Right lobe of liver (tissue), 6 donors: Measurements from ENCODE around the gene MYO16. TPM values are rescaled to one million over a fixed set of nuclear protein-coding genes. Genes with fewer than 3 reads are reported as not detected.

ENCODE experiments used
- ATAC-seq, 4 donors: fragments of 200-7000 bp; cut with Tn5 transposase; one replicate each; pipeline ENCODE4 v1.9.1; 2020; ENCODE audit warnings: mild to moderate bottlenecking in 4 of 4, moderate library complexity in 4 of 4
- DNase-seq, 3 donors: peaks; one replicate each; pipeline ENCODE4 v3.0.0-alpha.2; 2020
- H3K27ac ChIP-seq, 3 donors: fragments of 200-600 bp; one replicate each; pipeline ENCODE4 v1.8.0; 2022
- H3K27me3 ChIP-seq, 2 donors: fragments of 200-600 bp; one replicate each; pipeline ENCODE4 v1.8.0; 2022
- H3K36me3 ChIP-seq, 4 donors: fragments of 200-600 bp; sonication (generic) in 1 of 4; one replicate each; pipeline versions ENCODE4 v1.5.1 to v1.8.0; 2017 to 2022; ENCODE audit warnings: control low read depth in 1 of 4
- H3K4me1 ChIP-seq, 4 donors: fragments of 200-600 bp; sonication (generic) in 1 of 4; one replicate each; pipeline versions ENCODE4 v1.5.1 to v1.8.0; 2017 to 2022; ENCODE audit warnings: control low read depth in 1 of 4
- H3K4me3 ChIP-seq, 3 donors: fragments of 200-600 bp; one replicate each; pipeline ENCODE4 v1.8.0; 2022
- H3K9me3 ChIP-seq, 4 donors: fragments of 200-600 bp; sonication (generic) in 1 of 4; one replicate each; pipeline versions ENCODE4 v1.5.1 to v1.8.0; 2017 to 2022; ENCODE audit warnings: control low read depth in 1 of 4
- CTCF ChIP-seq, 4 donors: fragments of 200-600 bp in 3 of 4; fragments of 450-650 bp in 1 of 4; IDR thresholded peaks; one replicate each; pipeline versions ENCODE4 v1.5.1 to v1.8.0; 2016 to 2022; ENCODE audit warnings: antibody characterized with exemption in 4 of 4, mild to moderate bottlenecking in 2 of 4
- POLR2A ChIP-seq: fragments of 450-650 bp; IDR thresholded peaks from one replicate; pipeline ENCODE4 v1.6.1; 2017; ENCODE audit warnings: antibody characterized with exemption, mild to moderate bottlenecking
- WGBS: methylation state at CpG from one replicate; pipeline ENCODE4 v1.1.6; 2018; ENCODE audit warnings: low coverage, low lambda C conversion rate; ENCODE audit not compliant: insufficient coverage; ENCODE audit errors: missing lambda C conversion rate; 5-methylcytosine and 5-hydroxymethylcytosine counted together
- intact Hi-C, 2 donors: fragments of 100-400 bp; cut with DNase I; formaldehyde crosslinking; loops; one replicate each; pipeline versions ENCODE4 v1.11.2 to v1.14.1; 2022
- total RNA-seq, 6 experiments: library from RNA; depleted of rRNA in 2 of 6; stranded (reverse); fragments of >200 nt in 2 of 6; fragmentation: NEBNext Ultra II Directional in 3 of 6; extraction: Animal tissue kit (Norgen Biotek cat#: 25700) in 3 of 6; gene quantifications; one replicate each; pipeline versions ENCODE4 v1.1.0 to v1.2.4, GENCODE V29; 2016 to 2023
- donor health status: DM: no; HTN: yes; CAD: no.
- donor health status: DM: no; HTN: no; CAD: no.
- donor health status: DM: no; HTN: no; CAD: no.
- donor health status: DM: no; HTN: yes; CAD: no.
- donor health status: DM: no; HTN: yes; CAD: no.

MYO16 gene
- total RNA-seq, 6 experiments from 2014 or later, result 0.43 to 2.7 (median 0.93) TPM

GRCh38 chr13:109220631-109221030 lies 591.2 kb downstream of the MYO16 start:
- no peak for ATAC-seq
- intact Hi-C loops, result no loop called here

DNA sequence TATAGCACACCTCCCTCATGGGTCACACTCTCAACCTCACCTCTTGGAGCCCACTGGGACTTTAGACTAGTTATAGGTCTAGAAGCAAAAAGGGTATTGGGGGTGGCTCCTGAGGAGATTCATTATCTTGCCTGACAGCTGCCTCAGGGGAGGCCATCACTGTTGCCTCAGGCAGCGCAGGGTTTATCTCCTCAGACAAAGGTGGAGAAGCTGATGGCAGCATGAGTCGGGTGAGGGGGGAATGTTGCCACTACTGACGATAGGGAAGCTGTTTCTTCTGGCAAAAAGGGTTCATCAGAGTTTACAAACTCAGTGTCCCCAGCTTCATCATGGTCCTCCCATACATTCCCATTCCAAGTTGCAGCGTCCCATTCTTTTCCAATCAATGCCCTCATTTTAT lies 594.6 kb downstream of the MYO16 start:
- intact Hi-C loops, result no loop called here
- Histone ChIP-seq H3K9me3 (no peaks in the 10 kb centered on the region), H3K4me3 (no peak overlapping the region), H3K27ac (no peak overlapping the region), H3K36me3 (no peaks in the 10 kb centered on the region), H3K4me1 (peaks cover 0 to 8% (median 0%) of the 10 kb centered on the region in 4 donors), H3K27me3 (no peaks in the 10 kb centered on the region)
- no peak for DNase-seq
- no peak for ATAC-seq
- 49% methylated on average over 3 of the region's 4 CpGs for WGBS
- no peak for TF ChIP-seq CTCF (IDR thresholded peaks at IDR 0.05)
- no peak for TF ChIP-seq POLR2A

More at GRCh38 chr13:109220631-109221030, 591.2 kb downstream of the MYO16 start:
- Histone ChIP-seq H3K4me3 (no peak overlapping the region), H3K4me1 (no peaks in the 10 kb centered on the region), H3K9me3 (no peaks in the 10 kb centered on the region), H3K27ac (no peak overlapping the region), H3K36me3 (no peaks in the 10 kb centered on the region), H3K27me3 (no peaks in the 10 kb centered on the region)
- WGBS, result 61% methylated on average over 2 of the region's 3 CpGs
- TF ChIP-seq CTCF (IDR thresholded peaks at IDR 0.05), result no peak
- no peak for TF ChIP-seq POLR2A
- no peak for DNase-seq

DNA sequence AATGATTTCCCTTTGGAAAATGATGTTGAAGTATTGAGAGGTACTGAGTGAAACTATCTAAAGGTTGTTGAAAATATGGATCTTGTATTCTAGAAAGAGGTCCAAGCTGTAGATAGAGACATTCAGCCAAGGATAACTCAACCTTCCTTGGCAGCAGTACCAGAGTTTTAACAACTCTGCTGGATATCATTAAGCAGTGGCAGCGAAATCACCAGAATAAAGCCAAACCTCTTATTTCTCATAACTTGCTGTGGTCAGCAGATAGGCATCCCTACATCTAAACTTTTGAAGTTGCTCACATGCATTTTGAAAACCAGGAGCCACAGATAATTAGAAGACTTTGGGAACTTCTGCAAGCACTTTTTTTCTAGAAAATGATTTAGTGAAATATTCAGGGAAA lies 597.2 kb downstream of the MYO16 start:
- Histone ChIP-seq H3K4me3 (no peak overlapping the region), H3K4me1 (peaks cover 0 to 8% (median 0%) of the 10 kb centered on the region in 4 donors), H3K36me3 (no peaks in the 10 kb centered on the region), H3K27ac (no peak overlapping the region), H3K27me3 (no peaks in the 10 kb centered on the region), H3K9me3 (no peaks in the 10 kb centered on the region)
- DNase-seq (no peak), ATAC-seq (no peak)
- TF ChIP-seq CTCF (IDR thresholded peaks at IDR 0.05) (no peak), POLR2A (no peak)
- intact Hi-C loops, result no loop called here
- WGBS, result 75% methylated on average over 1 of the region's 1 CpG

GRCh38 chr13:109227344-109227940 lies 598.0 kb downstream of the MYO16 start:
- Histone ChIP-seq H3K27ac (no peak overlapping the region), H3K27me3 (no peaks in the 10 kb centered on the region), H3K36me3 (no peaks in the 10 kb centered on the region), H3K4me3 (no peak overlapping the region), H3K4me1 (peaks cover 0 to 8% (median 0%) of the 10 kb centered on the region in 4 donors), H3K9me3 (no peaks in the 10 kb centered on the region)
- DNase-seq (no peak), ATAC-seq (no peak)
- WGBS, result 42% methylated on average over 4 of the region's 5 CpGs
- no peak for TF ChIP-seq CTCF (IDR thresholded peaks at IDR 0.05)
- TF ChIP-seq POLR2A, result no peak
- intact Hi-C loops, result no loop called here

DNA sequence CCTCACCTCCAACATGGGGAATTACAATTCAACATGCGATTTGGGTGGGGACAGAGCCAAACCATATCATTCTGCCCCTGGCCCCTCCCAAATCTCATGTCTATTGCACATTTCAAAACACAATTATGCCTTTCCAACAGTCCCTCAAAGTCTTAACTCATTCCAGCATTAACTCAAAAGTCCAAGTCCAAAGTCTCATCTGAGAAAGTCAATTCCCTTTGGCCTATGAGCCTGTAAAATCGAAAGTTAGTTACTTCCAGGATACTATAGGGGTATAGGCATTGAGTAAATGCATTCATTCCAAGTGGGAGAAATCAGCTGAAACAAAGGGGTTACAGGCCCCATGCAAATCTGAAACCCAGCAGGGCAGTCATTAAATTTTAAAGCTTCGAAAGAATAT lies 598.8 kb downstream of the MYO16 start:
- peak; percentile 10 to 63 (median 53) for ATAC-seq
- Histone ChIP-seq H3K4me3 (no peak overlapping the region), H3K4me1 (peaks cover 0 to 8% (median 0%) of the 10 kb centered on the region in 4 donors), H3K9me3 (no peaks in the 10 kb centered on the region), H3K36me3 (no peaks in the 10 kb centered on the region), H3K27ac (no peak overlapping the region), H3K27me3 (no peaks in the 10 kb centered on the region)
- DNase-seq, result no peak
- 59% methylated on average over 3 of the region's 3 CpGs for WGBS
- no peak for TF ChIP-seq CTCF (IDR thresholded peaks at IDR 0.05)
- TF ChIP-seq POLR2A, result no peak
- intact Hi-C loops, result no loop called here
